PC-9 (cell line): ENCODE measurements around the gene NAV3.

ENCODE experiments used
- EZH2 ChIP-seq: fragments of 200-600 bp; sonication (generic); IDR thresholded peaks from 2 replicates; pipeline ENCODE4 v1.8.0; 2017; ENCODE audit warnings: antibody characterized with exemption, low read depth
- TF ChIP-seq, protein P1 (sequence below): fragments of 200-600 bp; sonication (generic); conservative IDR thresholded peaks from 2 replicates; pipeline ENCODE4 v1.6.1; 2017; ENCODE audit warnings: mixed run types, antibody characterized with exemption, mild to moderate bottlenecking, moderate library complexity

DNA sequence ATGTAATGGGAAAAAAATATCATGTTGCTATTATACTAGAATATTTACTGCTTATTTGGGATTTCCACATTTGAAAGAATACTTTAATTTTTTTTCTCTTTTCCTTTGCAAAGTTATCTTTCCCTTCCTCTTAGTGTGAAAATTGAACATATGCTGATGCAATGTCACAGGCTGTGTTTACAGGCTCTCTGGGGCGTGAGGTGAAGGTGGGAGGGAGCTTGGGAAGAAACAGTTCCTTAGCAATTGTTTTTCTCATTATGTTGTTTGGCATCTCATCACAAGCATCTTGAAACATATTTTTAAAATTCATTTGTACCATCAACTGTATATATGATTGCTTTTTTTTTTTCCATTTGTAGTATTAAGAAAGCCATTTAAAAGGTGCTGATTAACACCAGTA lies 47.9 kb upstream of the NAV3 start:
- TF ChIP-seq, protein P1, sequence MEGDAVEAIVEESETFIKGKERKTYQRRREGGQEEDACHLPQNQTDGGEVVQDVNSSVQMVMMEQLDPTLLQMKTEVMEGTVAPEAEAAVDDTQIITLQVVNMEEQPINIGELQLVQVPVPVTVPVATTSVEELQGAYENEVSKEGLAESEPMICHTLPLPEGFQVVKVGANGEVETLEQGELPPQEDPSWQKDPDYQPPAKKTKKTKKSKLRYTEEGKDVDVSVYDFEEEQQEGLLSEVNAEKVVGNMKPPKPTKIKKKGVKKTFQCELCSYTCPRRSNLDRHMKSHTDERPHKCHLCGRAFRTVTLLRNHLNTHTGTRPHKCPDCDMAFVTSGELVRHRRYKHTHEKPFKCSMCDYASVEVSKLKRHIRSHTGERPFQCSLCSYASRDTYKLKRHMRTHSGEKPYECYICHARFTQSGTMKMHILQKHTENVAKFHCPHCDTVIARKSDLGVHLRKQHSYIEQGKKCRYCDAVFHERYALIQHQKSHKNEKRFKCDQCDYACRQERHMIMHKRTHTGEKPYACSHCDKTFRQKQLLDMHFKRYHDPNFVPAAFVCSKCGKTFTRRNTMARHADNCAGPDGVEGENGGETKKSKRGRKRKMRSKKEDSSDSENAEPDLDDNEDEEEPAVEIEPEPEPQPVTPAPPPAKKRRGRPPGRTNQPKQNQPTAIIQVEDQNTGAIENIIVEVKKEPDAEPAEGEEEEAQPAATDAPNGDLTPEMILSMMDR, result no peak
- TF ChIP-seq EZH2, result no peak
